GM12874 (cell line): Measurements from ENCODE around the gene PRR23E.

ENCODE experiments used
- CTCF ChIP-seq: IDR thresholded peaks from 2 replicates; pipeline ENCODE4 v1.5.1; 2011; ENCODE audit warnings: low read depth, mild to moderate bottlenecking, control low read depth, low read length, moderate library complexity; ENCODE audit not compliant: insufficient read depth

Gene PRR23E

GRCh38 chr3:127217596-127218453, 24.9 kb downstream of the PRR23E start:
- TF ChIP-seq CTCF = no peak

- TF ChIP-seq CTCF = no peak
These were observed 25.6 kb downstream of the PRR23E start for GRCh38 chr3:127218454-127218922.

DNA sequence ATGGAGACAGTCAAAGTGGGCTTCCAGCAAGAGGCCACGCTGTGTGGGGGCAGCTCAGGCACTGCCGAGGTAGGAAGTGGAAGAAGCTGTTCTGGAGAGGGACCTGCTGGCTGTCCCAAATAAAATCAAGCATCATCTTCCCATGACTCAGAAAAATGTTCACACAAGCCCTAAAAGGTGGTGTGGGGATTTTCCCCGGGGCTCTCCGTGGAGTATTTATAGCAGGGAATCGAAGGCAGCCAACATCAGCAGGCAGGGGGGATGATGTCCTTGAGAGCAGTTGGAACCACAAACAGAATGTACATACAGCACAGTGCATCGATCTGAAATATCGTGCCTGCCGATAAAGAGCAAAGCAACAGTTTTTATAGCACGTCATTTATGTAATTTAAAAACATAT, 27.6 kb downstream of the PRR23E start:
- TF ChIP-seq CTCF = no peak

GRCh38 chr3:127221037-127221436, 28.1 kb downstream of the PRR23E start:
- TF ChIP-seq CTCF = no peak

DNA sequence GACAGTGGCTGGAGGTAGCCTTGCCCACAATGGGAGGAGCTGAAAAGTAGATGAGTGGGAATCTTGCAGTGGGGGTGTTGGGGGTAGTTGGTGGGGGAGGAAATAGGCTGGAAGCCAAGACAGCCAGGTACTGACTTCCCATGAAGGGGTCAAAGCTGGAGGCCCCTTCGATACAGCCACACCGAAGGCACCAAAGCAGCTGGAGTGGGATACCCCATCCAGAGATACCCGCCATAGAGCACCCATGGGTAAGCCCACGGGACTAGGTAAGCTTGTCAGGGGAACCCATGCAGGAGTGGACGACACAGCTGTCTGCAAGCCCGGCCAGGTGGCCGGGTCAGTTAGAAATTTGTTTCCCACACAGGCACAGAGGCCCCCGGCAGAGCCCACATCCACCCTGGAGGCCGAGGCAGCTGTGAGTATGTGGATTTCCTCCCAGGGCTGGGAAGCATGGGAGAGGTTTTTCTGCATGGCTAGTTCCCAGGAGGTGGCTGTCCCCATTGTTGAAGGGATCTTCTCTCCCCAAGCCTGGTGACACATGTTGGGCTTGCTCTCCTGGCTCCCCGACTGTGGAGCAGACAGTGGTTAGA, 28.6 kb downstream of the PRR23E start:
- TF ChIP-seq CTCF = no peak

- TF ChIP-seq CTCF = no peak
These were observed 29.2 kb downstream of the PRR23E start for GRCh38 chr3:127222163-127222562.

- no peak for TF ChIP-seq CTCF
These were observed 29.7 kb downstream of the PRR23E start for GRCh38 chr3:127222664-127223063.
